T-helper 2 cell treated with Interferon-gamma antibody and Interleukin-4, amounts not matched to agents 5 μg/mL and 100 μg/mL, for 36 hours (primary cell): Measurements from ENCODE around the gene SPATS2L.

Experiments
- DNase-seq: peaks from one replicate; pipeline ENCODE4 v3.0.0; 2021; ENCODE audit warnings: low spot score
- H3K27ac Mint-ChIP-seq: one replicate; pipeline ENCODE4 v1.8.0; 2021; ENCODE audit warnings: mild to moderate bottlenecking, mixed read lengths
- H3K27me3 Mint-ChIP-seq: one replicate; pipeline ENCODE4 v1.8.0; 2021; ENCODE audit warnings: low read depth, mixed read lengths
- H3K36me3 Mint-ChIP-seq: one replicate; pipeline ENCODE4 v1.8.0; 2021; ENCODE audit warnings: low read depth, mixed read lengths
- H3K4me1 Mint-ChIP-seq: one replicate; pipeline ENCODE4 v1.8.0; 2021; ENCODE audit warnings: low read depth, mixed read lengths
- H3K4me3 Mint-ChIP-seq: one replicate; pipeline ENCODE4 v1.8.0; 2022; ENCODE audit warnings: mild to moderate bottlenecking, moderate library complexity, mixed read lengths
- H3K9me3 Mint-ChIP-seq: one replicate; pipeline ENCODE4 v1.8.0; 2021; ENCODE audit warnings: mixed read lengths

Gene SPATS2L

DNA sequence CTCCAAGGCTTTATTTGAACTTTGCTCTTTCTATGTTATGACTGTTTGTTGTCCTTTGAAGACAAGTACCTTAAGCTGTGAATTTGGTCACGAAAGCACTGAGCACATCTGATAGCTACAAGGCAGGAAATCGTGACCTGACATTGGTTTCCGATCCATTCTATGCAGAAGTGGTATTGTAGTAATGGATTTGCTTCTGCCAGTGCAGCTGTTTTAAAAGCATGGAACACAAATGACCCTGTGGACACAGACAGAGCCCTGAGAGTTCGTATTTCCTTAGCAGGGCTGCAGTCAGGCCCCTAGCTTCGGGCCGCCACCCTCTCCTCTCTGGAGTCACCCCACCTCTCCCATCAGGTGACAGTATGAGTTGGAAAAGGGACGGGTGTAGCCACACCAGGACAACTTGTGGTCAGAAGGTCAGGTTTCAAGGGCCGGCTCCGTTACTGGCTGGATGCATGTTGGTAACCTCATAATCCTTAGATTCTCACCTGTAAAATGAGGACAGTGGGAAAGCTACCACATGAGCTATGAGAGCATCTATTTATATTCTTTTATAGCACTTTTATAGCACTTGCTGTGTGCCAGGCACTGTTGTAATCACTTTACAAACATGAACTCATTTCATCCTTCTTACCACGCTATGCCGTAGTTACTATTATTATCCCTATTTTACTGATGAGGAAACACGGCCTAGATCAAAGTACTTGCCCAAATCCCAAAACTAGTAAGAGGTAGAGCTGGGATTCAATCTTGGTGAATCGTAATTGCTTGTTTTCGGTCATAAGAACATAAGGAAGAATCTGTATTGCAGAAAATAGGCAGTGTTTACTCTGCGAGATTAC lies 70.2 kb downstream of the SPATS2L start:
- no peaks in the 10 kb centered on the region for H3K9me3 Mint-ChIP-seq
- H3K36me3 Mint-ChIP-seq, result no peaks in the 10 kb centered on the region
- no peak for DNase-seq
- H3K4me3 Mint-ChIP-seq, result peak overlapping the region; percentile 40
- H3K27me3 Mint-ChIP-seq, result no peaks in the 10 kb centered on the region
- H3K4me1 Mint-ChIP-seq, result peaks cover 70% of the 10 kb centered on the region
- H3K27ac Mint-ChIP-seq, result peak overlapping the region; percentile 32

DNA sequence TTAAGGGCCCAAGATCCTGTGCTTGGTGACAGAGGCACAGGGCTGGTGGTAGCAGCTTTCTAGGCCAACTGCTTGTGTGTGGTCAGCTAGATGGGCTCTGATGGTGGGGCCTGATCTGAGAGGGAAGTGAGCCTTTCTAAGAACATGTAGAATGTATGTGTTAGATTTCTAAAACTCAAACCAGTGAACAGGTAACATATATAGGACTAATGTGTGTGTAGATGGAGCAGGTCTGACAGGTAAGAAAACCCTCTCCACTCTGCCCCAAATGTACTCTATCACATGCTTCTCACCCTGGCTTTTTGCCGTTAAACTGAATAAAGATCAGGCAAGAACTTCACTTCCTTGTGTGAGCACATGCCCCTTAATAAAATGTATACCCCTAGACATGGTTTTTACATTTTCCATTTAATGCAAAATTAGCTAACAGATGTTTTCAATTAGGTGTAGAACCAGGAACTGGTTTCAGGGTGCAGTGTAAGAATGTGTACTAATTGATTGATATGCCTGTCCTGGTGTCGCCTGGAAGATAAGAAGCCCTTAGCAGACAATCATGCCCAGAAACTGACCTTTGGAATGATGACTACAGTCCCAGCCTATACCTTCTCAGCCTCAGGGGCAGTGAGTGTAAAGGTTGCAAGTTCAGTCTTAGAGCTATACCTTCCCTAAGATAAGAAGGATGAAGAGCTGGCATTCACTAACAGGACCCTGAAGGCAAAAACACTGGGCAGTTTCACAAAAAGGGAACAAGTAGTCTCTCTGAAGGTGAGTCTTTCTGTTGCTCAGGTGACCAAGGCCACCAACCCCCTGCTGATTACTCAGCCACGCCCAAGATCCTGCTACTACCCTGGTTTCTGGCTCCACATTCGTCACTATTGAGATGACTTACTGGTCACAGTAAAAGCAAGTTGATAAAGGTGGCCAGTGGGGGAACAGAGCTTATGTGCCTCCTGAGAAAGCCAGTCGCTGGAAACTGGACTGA lies 71.2 kb downstream of the SPATS2L start:
- no peak for DNase-seq
- H3K9me3 Mint-ChIP-seq, result no peaks in the 10 kb centered on the region
- peaks cover 71% of the 10 kb centered on the region for H3K4me1 Mint-ChIP-seq
- H3K27me3 Mint-ChIP-seq, result no peaks in the 10 kb centered on the region
- H3K36me3 Mint-ChIP-seq, result no peaks in the 10 kb centered on the region
- H3K27ac Mint-ChIP-seq, result no peak overlapping the region
- H3K4me3 Mint-ChIP-seq, result no peak overlapping the region

DNA sequence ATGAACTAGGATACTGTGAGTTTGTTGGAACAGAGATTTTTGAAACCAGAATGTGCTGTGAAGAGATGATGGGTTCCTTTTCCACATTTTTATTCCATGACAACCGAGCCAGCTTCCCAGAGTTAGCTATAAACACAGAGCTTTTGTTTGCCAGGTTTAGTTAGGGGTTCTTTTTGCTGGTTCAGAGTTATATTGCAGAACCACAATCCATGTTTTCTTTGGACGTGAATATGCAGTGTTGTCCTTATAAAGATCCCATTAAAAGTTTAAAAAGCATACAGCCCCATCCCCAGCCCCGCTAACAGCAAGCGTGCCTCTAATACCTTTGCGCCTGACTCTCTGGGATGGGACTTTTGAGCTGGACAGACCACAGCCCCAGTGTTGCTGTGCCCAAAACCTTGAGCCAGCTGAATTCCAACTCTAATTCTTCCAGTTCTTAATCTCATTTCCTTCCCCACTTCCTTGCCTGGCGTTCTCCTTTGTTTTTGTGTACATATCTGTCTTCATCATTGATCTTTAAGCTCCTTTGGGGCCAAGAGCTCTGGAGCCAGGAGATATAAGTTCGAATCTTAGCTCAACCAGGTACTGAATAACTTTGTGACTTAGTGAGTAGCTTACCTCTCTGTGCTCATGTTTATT lies 72.3 kb downstream of the SPATS2L start:
- Mint-ChIP-seq H3K9me3 (no peaks in the 10 kb centered on the region), H3K27me3 (no peaks in the 10 kb centered on the region), H3K4me3 (no peak overlapping the region), H3K36me3 (no peaks in the 10 kb centered on the region), H3K4me1 (peaks cover 73% of the 10 kb centered on the region), H3K27ac (no peak overlapping the region)
- no peak for DNase-seq

DNA sequence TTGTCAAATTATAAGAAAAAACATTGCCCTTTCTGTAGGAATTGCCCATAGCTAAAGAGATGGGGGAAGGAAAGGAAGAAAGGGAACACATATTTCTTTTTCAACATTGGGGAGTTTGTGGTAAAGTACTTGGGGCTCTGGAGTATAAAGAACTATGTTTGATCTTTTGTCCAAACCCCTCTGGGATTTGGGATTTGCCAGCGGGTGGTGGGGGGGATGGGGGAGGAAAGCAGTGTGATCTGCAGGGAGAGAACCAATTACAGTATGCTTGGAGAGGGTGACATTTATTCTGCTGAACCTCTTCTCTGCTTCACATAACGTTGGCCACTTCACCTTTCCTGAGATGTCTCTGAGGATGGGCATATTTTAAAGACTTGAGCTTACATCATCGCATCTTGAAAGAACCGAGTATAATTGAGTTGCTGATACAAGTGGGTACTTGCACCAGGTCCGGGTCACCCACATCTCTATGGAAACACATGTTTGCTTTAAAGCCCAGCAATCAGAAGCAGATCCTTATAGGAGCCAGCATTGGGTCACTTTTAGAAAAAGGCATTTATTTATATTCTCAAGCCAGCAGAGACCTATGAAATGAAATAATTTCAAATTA lies 73.1 kb downstream of the SPATS2L start:
- DNase-seq, result no peak
- Mint-ChIP-seq H3K27me3 (no peaks in the 10 kb centered on the region), H3K9me3 (no peaks in the 10 kb centered on the region), H3K4me3 (no peak overlapping the region), H3K36me3 (no peaks in the 10 kb centered on the region), H3K4me1 (peaks cover 66% of the 10 kb centered on the region), H3K27ac (no peak overlapping the region)

DNA sequence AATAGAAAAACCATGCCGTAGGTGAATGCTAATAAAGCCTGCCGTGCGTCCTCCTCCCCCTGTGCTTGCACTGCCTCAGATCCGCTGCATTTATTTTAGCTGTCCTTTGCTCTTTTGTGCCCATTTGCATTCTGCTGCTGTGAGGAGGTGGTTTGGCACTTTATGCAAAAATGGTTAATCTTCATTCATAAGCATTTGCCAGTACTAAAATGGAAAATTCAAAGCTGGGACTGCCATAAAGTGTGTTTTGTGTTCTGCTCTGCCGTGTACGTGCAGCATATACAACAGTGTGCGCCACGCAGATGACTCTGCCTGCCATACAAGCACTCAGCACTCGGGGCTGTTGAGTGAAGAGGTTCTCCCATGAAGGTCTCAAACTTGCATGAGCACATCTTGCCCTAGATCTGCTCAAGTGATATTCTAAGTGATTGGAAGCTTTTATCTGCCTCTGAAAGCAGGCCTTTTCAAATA lies 73.6 kb downstream of the SPATS2L start:
- Mint-ChIP-seq H3K9me3 (no peaks in the 10 kb centered on the region), H3K36me3 (peaks cover under 1% of the 10 kb centered on the region), H3K27ac (no peak overlapping the region), H3K4me1 (peaks cover 64% of the 10 kb centered on the region), H3K4me3 (no peak overlapping the region), H3K27me3 (no peaks in the 10 kb centered on the region)
- no peak for DNase-seq

DNA sequence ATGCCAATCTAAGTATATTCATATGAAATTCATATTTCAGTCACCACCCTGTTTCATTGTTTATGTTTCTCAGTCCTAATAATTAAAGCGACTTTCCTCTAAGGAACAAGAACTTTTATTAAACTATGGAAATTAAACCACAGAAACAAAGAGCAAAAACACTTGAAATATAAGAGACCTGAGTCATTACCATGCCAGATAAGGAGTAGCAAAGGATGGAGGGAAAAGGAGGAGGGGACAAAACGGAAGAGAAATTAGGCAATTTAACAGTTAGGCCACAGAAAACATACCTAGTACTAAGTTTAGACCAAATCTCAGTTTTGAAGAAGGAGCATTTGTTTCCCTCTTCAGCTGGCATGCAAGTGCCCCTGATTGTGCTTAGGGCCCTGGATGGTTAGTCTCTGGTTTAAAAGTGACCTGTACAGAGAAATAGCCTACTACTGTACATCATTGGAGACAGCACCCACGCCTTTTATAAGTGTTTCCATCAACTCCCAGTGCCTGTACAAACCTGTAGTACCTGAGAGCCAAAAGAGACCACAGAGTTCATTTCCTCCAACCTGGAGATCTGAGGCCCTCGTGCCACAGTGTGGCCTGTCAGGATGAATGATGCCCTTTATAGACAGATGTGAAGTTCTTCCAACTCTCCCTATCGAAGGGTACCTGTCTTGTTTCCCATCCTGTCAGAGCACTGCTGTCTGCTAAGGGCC lies 74.5 kb downstream of the SPATS2L start:
- peaks cover 59% of the 10 kb centered on the region for H3K4me1 Mint-ChIP-seq
- H3K27me3 Mint-ChIP-seq, result no peaks in the 10 kb centered on the region
- H3K36me3 Mint-ChIP-seq, result peaks cover 3% of the 10 kb centered on the region
- no peak for DNase-seq
- H3K27ac Mint-ChIP-seq, result peak overlapping the region; percentile 28
- H3K4me3 Mint-ChIP-seq, result no peak overlapping the region
- H3K9me3 Mint-ChIP-seq, result no peaks in the 10 kb centered on the region

DNA sequence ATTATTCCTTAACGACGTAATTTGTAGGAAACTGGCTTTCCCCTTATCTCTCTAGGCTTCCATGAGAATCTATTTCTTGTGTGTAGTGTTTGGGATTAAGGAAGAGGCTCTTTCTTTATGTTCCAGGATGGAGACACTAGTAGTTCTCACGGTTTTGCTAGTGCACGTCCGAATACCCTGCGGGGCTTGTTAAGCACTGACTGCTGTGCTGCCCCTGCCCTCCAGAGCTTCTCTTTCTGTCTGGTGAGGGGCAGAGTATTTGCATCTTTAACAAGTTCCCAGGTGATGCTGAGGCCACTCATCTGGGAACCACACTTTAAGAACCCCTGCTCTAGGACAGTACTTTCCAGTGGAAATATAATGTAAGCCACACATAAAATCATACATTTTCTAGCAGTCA lies 76.4 kb downstream of the SPATS2L start:
- peak overlapping the region; percentile 75 for H3K27ac Mint-ChIP-seq
- H3K4me3 Mint-ChIP-seq, result no peak overlapping the region
- H3K36me3 Mint-ChIP-seq, result peaks cover 10% of the 10 kb centered on the region
- no peak for DNase-seq
- no peaks in the 10 kb centered on the region for H3K9me3 Mint-ChIP-seq
- no peaks in the 10 kb centered on the region for H3K27me3 Mint-ChIP-seq
- peaks cover 44% of the 10 kb centered on the region for H3K4me1 Mint-ChIP-seq

DNA sequence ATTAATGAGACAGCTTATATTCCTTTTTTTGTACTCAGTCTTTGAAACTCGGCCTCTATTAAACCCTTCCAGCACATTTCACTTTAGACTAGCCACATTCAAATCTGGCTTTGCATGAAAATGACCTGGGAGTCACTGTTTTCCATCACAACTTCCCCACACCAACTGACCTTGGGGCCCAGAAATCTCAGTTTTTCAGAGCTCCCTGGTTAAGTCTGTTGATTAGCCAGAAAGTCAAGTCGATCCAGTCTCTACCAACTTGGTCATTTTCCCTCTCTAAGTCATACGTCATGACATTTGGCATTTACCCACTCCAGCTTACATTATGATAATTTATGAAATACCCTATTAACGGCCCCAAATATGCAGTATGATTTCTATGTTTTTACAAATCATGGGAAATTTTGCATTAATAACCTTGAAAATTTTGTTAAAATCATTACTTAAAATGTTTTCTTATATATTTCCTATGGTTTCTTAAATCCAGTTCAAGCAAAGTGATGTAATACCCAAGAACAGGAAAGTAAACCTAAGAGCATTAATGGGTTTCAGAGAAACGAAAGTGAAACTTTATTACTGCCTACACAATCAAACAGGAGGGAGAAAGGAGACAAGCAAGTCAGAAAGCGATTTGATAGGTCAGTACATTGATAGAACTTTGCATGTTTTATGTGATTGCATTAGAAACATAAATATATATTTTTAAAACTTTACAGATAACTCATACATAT lies 77.1 kb downstream of the SPATS2L start:
- H3K36me3 Mint-ChIP-seq, result peaks cover 11% of the 10 kb centered on the region
- H3K4me3 Mint-ChIP-seq, result peak overlapping the region; percentile 65

DNA sequence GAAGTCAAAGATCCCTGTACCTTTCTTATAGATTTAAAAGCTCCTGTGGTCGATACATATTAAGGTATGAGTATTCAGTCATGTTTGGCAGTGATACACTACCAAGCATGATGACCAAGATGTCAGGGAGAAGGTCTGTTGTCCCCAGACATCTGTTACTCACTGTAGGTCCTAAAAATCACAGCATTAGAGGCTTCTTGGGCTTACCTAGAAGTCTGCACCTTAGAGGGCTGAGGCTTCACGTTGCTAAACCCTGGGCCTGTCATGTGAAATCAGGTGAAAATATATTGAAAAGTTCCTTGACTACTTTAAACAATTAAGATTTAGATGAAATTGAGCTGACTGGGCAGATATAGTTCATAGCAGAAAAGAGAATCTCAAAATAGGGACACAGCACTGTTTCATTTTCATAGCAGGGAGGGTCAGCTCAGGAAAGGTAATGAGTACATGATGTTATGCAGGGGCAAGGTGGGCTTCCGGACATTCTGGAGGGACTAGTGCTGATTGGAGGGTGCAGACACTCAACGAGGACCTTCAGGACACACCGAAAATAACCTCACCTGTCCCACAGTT lies 78.7 kb downstream of the SPATS2L start:
- no peak overlapping the region for H3K27ac Mint-ChIP-seq
- H3K36me3 Mint-ChIP-seq, result peaks cover 24% of the 10 kb centered on the region
- no peak overlapping the region for H3K4me3 Mint-ChIP-seq
- H3K27me3 Mint-ChIP-seq, result no peaks in the 10 kb centered on the region
- H3K9me3 Mint-ChIP-seq, result no peaks in the 10 kb centered on the region
- H3K4me1 Mint-ChIP-seq, result peaks cover 29% of the 10 kb centered on the region
- no peak for DNase-seq

More for the DNA sequence above, 77.1 kb downstream of the SPATS2L start:
- Mint-ChIP-seq H3K9me3 (no peaks in the 10 kb centered on the region), H3K4me1 (peaks cover 40% of the 10 kb centered on the region), H3K27ac (peak overlapping the region; percentile 83), H3K27me3 (no peaks in the 10 kb centered on the region)
- DNase-seq, result no peak

DNA sequence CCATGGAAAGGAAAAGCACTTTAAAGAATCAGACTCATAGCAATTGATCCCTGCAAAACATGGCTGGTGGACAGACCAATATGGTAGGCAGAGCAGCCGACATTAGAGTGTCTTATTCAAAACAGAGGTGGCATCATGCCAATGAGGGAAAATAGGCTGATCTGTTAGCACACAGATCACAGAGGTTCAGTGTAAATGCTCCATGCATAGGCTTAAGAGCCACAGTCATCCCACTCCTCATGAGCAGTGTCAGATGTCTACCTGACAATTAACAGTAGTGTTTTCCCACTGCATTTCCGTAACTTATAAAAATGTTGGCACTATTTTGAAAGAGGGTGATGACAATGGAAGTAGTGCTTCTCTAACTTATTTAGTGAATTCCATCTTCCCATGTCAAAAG lies 86.7 kb downstream of the SPATS2L start:
- Mint-ChIP-seq H3K4me1 (peaks cover 8% of the 10 kb centered on the region), H3K36me3 (peaks cover 35% of the 10 kb centered on the region), H3K4me3 (no peak overlapping the region), H3K9me3 (no peaks in the 10 kb centered on the region), H3K27me3 (no peaks in the 10 kb centered on the region), H3K27ac (no peak overlapping the region)
- no peak for DNase-seq

DNA sequence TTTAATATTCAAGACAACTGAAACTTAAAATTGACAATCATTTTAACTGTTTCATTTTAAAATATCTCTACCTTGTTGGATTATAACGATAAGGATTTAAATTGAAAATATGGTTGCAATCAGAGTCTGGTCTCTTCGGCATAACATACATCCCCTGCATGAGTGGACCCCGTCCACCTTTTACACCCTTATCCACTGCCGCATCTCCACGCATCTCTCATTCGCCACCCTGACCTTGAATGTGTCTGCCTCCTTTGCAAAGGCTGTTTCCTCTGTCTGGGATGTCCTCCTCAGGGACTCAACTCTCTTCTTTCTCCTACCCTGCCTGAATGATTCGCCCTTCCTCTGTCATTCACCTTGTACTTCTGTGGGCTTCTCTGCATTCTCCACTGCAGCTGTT lies 87.6 kb downstream of the SPATS2L start:
- peaks cover 33% of the 10 kb centered on the region for H3K36me3 Mint-ChIP-seq
- DNase-seq, result no peak
- peaks cover 8% of the 10 kb centered on the region for H3K4me1 Mint-ChIP-seq
- H3K4me3 Mint-ChIP-seq, result no peak overlapping the region
- no peak overlapping the region for H3K27ac Mint-ChIP-seq
- H3K9me3 Mint-ChIP-seq, result no peaks in the 10 kb centered on the region
- H3K27me3 Mint-ChIP-seq, result no peaks in the 10 kb centered on the region

DNA sequence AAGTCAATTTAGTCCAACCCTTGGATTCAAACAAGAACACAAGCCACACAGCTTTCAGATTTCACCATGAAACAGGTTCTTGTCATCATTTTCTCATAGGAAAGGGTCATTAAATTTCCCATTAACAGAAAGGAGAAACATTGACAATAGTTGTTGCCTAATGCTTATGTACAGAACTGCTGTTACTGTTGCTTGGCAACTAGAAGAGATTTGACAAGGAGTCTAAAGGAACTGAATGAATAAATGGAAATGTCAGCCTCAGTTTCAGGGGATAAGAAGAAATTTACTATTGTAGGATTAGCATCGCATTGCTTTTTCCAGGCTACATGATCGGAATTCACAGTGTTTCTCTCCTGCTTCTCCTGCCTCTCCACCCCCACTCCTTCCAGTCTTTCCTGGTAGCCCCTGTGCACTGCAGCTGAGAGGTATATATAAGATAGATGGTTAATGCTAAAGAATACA lies 90.3 kb downstream of the SPATS2L start:
- no peak overlapping the region for H3K4me3 Mint-ChIP-seq
- no peaks in the 10 kb centered on the region for H3K9me3 Mint-ChIP-seq
- DNase-seq, result no peak
- H3K27ac Mint-ChIP-seq, result no peak overlapping the region
- peaks cover 16% of the 10 kb centered on the region for H3K36me3 Mint-ChIP-seq
- peaks cover 9% of the 10 kb centered on the region for H3K4me1 Mint-ChIP-seq
- H3K27me3 Mint-ChIP-seq, result no peaks in the 10 kb centered on the region
